Measurements from ENCODE around the gene KIF6. TPM values are rescaled to one million over a fixed set of nuclear protein-coding genes. Genes with fewer than 3 reads are reported as not detected.

KIF6 gene
- total RNA-seq, 1 experiment from 2014 or later: not detected

GRCh38 chr6:39560915-39561314 lies 164.3 kb downstream of the KIF6 start:
- no peak for TF ChIP-seq POLR2AphosphoS5 (IDR thresholded peaks at IDR 0.05; ENCODE audit: low read depth, low read length)
- TF ChIP-seq SIN3A (IDR thresholded peaks at IDR 0.05; ENCODE audit: borderline replicate concordance, insufficient read depth, low read depth, low read length): no peak
- TF ChIP-seq, protein P1, sequence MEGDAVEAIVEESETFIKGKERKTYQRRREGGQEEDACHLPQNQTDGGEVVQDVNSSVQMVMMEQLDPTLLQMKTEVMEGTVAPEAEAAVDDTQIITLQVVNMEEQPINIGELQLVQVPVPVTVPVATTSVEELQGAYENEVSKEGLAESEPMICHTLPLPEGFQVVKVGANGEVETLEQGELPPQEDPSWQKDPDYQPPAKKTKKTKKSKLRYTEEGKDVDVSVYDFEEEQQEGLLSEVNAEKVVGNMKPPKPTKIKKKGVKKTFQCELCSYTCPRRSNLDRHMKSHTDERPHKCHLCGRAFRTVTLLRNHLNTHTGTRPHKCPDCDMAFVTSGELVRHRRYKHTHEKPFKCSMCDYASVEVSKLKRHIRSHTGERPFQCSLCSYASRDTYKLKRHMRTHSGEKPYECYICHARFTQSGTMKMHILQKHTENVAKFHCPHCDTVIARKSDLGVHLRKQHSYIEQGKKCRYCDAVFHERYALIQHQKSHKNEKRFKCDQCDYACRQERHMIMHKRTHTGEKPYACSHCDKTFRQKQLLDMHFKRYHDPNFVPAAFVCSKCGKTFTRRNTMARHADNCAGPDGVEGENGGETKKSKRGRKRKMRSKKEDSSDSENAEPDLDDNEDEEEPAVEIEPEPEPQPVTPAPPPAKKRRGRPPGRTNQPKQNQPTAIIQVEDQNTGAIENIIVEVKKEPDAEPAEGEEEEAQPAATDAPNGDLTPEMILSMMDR (IDR thresholded peaks at IDR 0.05): no peak
- TF ChIP-seq TCF7L2 (IDR thresholded peaks at IDR 0.05; ENCODE audit: low read depth, low read length): no peak
- TF ChIP-seq REST (IDR thresholded peaks at IDR 0.05; ENCODE audit: insufficient read depth in 1 of 2, low read depth in 2 of 2, low read length in 1 of 2): no peak
- no peaks in the 10 kb centered on the region for H3K36me3 ChIP-seq (ENCODE audit: control insufficient read depth, insufficient read depth, low read length)
- no peaks in the 10 kb centered on the region for H3K27me3 ChIP-seq (ENCODE audit: control insufficient read depth, insufficient read depth, low read length)
- no peak overlapping the region for H3K27ac ChIP-seq (ENCODE audit: low read length)
- ChIA-PET CTCF (no interaction called here), POLR2A (no interaction called here)
- H3K9me3 ChIP-seq (ENCODE audit: control insufficient read depth, insufficient read depth, low read depth, low read length): no peaks in the 10 kb centered on the region
- no peaks in the 10 kb centered on the region for H3K4me1 ChIP-seq (ENCODE audit: control insufficient read depth, insufficient read depth, low read length)
- in situ Hi-C loops (cut with HindIII; ENCODE audit: low pct_unique_long_range_greater_than_20kb, low sequenced_read_pairs): no loop called here
- H3K4me3 ChIP-seq (ENCODE audit: low read depth in 2 of 2, low read length in 2 of 2): no peak overlapping the region
- intact Hi-C loops (cut with micrococcal nuclease; ENCODE audit: unreplicated experiment): no loop called here
- ATAC-seq (no peak), DNase-seq (ENCODE audit: low read depth, low spot score) (no peak)
- no TSS peak for BruUV-seq (replicated peaks)

DNA sequence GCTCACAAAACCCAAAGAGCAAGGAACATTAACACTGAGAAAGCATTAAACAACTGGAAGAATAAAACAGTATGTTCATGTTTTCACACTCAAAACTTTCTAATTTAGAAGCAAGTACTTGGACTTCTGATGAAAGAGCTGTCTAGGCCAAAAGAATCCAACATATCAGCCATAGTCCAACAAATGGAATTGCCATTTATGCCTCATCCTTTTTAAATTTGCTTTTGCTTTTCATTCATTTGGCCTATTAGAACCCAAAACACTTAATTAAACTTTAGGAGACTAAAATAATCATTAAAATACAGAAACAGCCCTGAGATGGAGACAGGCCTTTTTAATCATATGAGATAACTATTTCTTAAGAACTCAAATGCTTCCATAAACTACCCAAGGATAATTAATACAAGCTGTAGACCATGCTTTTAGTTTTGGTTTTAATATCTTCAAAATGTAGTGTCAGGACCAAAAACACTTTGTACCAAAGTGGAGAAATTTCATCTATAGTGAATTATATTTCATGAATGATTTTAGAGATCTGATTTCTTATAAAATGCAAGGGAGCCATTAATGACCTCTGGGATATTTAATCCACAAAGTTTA lies 166.5 kb downstream of the KIF6 start:
- H3K9me3 ChIP-seq (ENCODE audit: control insufficient read depth, insufficient read depth, low read depth, low read length): no peaks in the 10 kb centered on the region
- DNase-seq (ENCODE audit: low read depth, low spot score) (no peak), ATAC-seq (no peak)
- no peak overlapping the region for H3K4me3 ChIP-seq (ENCODE audit: low read depth in 2 of 2, low read length in 2 of 2)
- no peaks in the 10 kb centered on the region for H3K36me3 ChIP-seq (ENCODE audit: control insufficient read depth, insufficient read depth, low read length)
- no TSS peak for BruUV-seq (replicated peaks)
- in situ Hi-C loops (cut with HindIII; ENCODE audit: low pct_unique_long_range_greater_than_20kb, low sequenced_read_pairs): no loop called here
- CTCF ChIA-PET: no interaction called here
- H3K27me3 ChIP-seq (ENCODE audit: control insufficient read depth, insufficient read depth, low read length): no peaks in the 10 kb centered on the region
- TF ChIP-seq POLR2AphosphoS5 (IDR thresholded peaks at IDR 0.05; ENCODE audit: low read depth, low read length): no peak
- no peak for TF ChIP-seq REST (IDR thresholded peaks at IDR 0.05; ENCODE audit: insufficient read depth in 1 of 2, low read depth in 2 of 2, low read length in 1 of 2)
- no peak for TF ChIP-seq SIN3A (IDR thresholded peaks at IDR 0.05; ENCODE audit: borderline replicate concordance, insufficient read depth, low read depth, low read length)
- TF ChIP-seq, protein P1 (IDR thresholded peaks at IDR 0.05): no peak
- TF ChIP-seq TCF7L2 (IDR thresholded peaks at IDR 0.05; ENCODE audit: low read depth, low read length): no peak
- H3K27ac ChIP-seq (ENCODE audit: low read length): no peak overlapping the region
- H3K4me1 ChIP-seq (ENCODE audit: control insufficient read depth, insufficient read depth, low read length): no peaks in the 10 kb centered on the region
- intact Hi-C loops (cut with micrococcal nuclease; ENCODE audit: unreplicated experiment): no loop called here
- POLR2A ChIA-PET: no interaction called here

Data from Panc1 (cell line).